ENCODE measurements around the gene KIF24. TPM values are rescaled to one million over a fixed set of nuclear protein-coding genes. Genes with fewer than 3 reads are reported as not detected.
A peak's percentile ranks its signal among the peaks of the same experiment; 100 is the strongest.

The KIF24 gene
- total RNA-seq, 1 donor from 2014 or later = 9.6 TPM

DNA sequence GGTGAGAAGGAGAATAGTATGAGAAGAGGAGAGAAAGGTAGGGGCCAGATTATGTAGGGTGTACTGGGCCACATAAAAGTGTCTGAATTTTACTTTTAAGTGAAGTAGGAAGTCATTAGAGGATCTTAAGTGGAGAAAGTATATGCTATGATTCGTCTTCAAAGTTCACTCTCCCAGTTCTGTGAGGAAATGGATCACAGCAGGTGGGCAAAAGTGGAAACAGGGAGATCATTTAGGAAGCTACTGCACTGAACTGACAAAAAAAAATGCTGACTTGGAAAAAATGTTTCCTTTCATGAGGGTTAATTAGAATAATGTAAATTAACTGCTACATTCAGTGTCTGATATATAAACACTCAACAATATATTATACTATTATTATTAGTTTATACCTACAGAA lies 2.4 kb downstream of the KIF24 start:
- TF ChIP-seq, protein P1, sequence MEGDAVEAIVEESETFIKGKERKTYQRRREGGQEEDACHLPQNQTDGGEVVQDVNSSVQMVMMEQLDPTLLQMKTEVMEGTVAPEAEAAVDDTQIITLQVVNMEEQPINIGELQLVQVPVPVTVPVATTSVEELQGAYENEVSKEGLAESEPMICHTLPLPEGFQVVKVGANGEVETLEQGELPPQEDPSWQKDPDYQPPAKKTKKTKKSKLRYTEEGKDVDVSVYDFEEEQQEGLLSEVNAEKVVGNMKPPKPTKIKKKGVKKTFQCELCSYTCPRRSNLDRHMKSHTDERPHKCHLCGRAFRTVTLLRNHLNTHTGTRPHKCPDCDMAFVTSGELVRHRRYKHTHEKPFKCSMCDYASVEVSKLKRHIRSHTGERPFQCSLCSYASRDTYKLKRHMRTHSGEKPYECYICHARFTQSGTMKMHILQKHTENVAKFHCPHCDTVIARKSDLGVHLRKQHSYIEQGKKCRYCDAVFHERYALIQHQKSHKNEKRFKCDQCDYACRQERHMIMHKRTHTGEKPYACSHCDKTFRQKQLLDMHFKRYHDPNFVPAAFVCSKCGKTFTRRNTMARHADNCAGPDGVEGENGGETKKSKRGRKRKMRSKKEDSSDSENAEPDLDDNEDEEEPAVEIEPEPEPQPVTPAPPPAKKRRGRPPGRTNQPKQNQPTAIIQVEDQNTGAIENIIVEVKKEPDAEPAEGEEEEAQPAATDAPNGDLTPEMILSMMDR (conservative IDR thresholded peaks at IDR 0.05) = no peak
- Mint-ChIP-seq H3K9me3 (no peaks in the 10 kb centered on the region), H3K27ac (peak overlapping the region; percentile 2), H3K36me3 (no peaks in the 10 kb centered on the region), H3K27me3 (no peaks in the 10 kb centered on the region), H3K4me1 (ENCODE audit: unreplicated experiment) (peaks cover 21% of the 10 kb centered on the region), H3K4me3 (peak overlapping the region; percentile 3)
- DNase-seq (ENCODE audit: extremely low spot score, unreplicated experiment) = no peak

DNA sequence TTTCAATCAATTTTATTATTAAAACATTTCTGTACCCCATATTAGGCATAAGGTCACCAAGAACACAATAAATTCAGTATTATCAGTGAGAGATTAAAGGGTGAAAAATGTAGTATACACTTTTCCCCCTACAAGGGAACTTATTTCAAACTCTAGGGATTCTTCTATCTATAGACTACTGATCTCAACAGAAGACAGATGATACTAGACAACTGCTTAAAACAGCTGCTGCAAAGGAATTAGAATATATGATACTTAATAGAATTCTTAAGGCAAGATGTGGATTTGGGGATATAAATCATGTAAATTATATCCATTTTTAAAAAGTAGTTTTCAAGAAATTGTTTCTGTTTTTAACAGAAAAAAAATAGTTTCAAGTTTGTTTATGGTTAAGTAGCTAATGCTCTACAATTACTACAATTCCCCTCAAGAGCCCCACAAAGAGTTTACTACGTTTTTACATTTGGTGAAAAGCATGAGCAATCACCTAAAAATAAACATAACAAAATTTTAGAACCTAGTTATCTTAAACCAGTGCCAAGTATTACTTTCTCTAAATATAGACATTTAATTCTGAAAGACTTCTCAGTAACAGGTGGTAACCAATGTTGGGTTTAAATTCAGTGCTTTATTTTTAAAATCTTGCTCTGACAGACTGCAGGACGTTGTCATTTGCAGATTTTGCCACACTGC lies 6.0 kb downstream of the KIF24 start:
- Mint-ChIP-seq H3K27ac (no peak overlapping the region), H3K4me1 (ENCODE audit: unreplicated experiment) (peaks cover 16% of the 10 kb centered on the region), H3K27me3 (no peaks in the 10 kb centered on the region), H3K9me3 (no peaks in the 10 kb centered on the region), H3K4me3 (no peak overlapping the region), H3K36me3 (no peaks in the 10 kb centered on the region)
- TF ChIP-seq, protein P1 (conservative IDR thresholded peaks at IDR 0.05) = no peak
- no peak for DNase-seq (ENCODE audit: extremely low spot score, unreplicated experiment)

DNA sequence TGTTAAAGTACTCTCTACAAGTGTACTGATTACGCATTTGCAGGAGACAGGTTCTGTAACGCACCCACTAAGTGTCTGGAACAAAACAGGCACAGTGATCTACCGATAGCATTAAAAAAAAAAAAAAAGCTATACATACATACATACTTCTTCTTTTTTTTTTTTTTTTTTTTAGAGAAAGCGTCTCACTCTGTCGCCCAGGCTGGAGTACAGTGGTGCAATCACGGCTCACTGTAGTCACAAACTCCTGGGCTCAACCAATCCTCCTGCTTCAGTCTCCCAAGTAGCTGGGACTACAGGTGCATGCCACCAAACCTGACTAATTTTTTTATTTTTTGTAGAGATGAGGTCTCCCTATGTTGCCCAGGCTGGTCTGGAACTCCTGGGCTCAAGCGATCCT lies 7.6 kb downstream of the KIF24 start:
- H3K9me3 Mint-ChIP-seq = no peaks in the 10 kb centered on the region
- H3K4me1 Mint-ChIP-seq (ENCODE audit: unreplicated experiment) = peaks cover 10% of the 10 kb centered on the region
- no peaks in the 10 kb centered on the region for H3K27me3 Mint-ChIP-seq
- H3K36me3 Mint-ChIP-seq = no peaks in the 10 kb centered on the region
- TF ChIP-seq, protein P1 (conservative IDR thresholded peaks at IDR 0.05) = no peak
- DNase-seq (ENCODE audit: extremely low spot score, unreplicated experiment) = no peak
- no peak overlapping the region for H3K27ac Mint-ChIP-seq
- H3K4me3 Mint-ChIP-seq = no peak overlapping the region

DNA sequence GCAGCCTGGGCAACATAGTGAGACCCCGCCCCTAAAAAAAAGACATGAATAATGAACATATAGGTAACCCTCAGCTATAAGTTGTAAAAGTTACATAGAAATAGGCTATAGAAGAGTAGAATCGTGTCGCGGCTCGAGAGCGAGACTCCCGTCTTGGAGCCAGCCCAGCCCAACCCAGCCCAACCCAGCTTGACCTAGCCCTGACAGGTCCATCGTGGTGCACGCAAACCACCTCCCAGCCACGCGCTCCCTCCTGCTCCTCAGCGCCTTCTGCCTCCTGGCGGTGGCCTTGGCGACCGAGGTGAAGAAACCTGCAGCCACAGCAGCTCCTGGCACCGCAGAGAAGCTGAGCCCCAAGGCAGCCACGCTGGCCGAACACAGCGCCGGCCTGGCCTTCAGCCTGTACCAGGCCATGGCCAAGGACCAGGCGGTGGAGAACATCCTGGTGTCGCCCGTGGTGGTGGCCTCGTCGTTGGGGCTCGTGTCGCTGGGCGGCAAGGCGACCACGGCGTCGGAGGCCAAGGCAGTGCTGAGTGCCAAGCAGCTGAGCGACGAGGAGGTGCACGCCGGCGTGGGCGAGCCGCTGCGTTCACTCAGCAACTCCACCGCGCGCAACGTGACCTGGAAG lies 10.8 kb downstream of the KIF24 start:
- Mint-ChIP-seq H3K4me3 (no peak overlapping the region), H3K9me3 (no peaks in the 10 kb centered on the region), H3K4me1 (ENCODE audit: unreplicated experiment) (no peaks in the 10 kb centered on the region), H3K27ac (no peak overlapping the region), H3K27me3 (no peaks in the 10 kb centered on the region), H3K36me3 (no peaks in the 10 kb centered on the region)
- no peak for DNase-seq (ENCODE audit: extremely low spot score, unreplicated experiment)
- TF ChIP-seq, protein P1 (conservative IDR thresholded peaks at IDR 0.05) = no peak

DNA sequence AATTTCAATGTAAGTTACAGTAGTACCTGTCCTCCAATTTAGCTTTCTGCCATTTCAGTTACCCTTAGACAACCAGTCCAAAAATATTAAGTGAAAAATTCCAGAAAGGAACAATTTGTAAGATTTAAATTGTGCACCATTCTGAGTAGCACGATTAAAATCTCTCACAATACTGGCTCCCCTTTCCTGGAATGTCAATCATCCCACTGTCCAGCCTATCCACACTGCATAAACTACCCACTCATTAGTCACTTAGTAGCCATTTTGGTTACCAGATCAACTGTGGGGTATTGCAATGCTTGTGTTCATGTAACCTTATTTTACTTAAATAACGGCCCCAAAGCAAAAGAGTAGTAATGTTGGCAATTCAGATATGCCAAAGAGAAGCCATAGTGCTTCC lies 11.6 kb downstream of the KIF24 start:
- Mint-ChIP-seq H3K27me3 (no peaks in the 10 kb centered on the region), H3K9me3 (no peaks in the 10 kb centered on the region), H3K4me1 (ENCODE audit: unreplicated experiment) (no peaks in the 10 kb centered on the region), H3K36me3 (no peaks in the 10 kb centered on the region), H3K27ac (no peak overlapping the region), H3K4me3 (no peak overlapping the region)
- DNase-seq (ENCODE audit: extremely low spot score, unreplicated experiment) = no peak
- TF ChIP-seq, protein P1 (conservative IDR thresholded peaks at IDR 0.05) = no peak

Measured in type B pancreatic cell (in vitro differentiated cells).